GM12878 (cell line): ENCODE results near the gene OR2T11. TPM values are rescaled to one million over a fixed set of nuclear protein-coding genes. Genes with fewer than 3 reads are reported as not detected.
A peak's percentile ranks its signal among the peaks of the same experiment; 100 is the strongest.
"Not testable (repeated sequence)": the region's sequence is repeated elsewhere in the genome, so short reads cannot be mapped to it uniquely, and the experiment has no call there.

ENCODE experiments used
- ATAC-seq: fragments of 200-7000 bp; cut with Tn5 transposase; 3 replicates; pipeline ENCODE4 v1.9.1; 2020; ENCODE audit warnings: mild to moderate bottlenecking, moderate library complexity
- BruUV-seq: library from RNA; stranded (reverse); fragments of 400-500 nt; replicated peaks from 2 replicates; lab custom pipeline; 2021; lab: Mats Ljungman, UMichigan
- CTCF ChIA-PET: fragments of 300-600 bp; sonication (Branson Sonifier 250); formaldehyde crosslinking; extraction: SDS; loops from one replicate; lab custom pipeline; 2021; ENCODE audit warnings: inconsistent platforms; lab: Yijun Ruan, JAX
- POLR2A ChIA-PET: fragments of 350-600 bp; formaldehyde crosslinking; extraction: SDS; loops from one replicate; lab custom pipeline; 2021; ENCODE audit warnings: inconsistent platforms; lab: Charles Lee
- RAD21 ChIA-PET: fragments of 300-600 bp; sonication (Branson Sonifier 250); formaldehyde crosslinking; loops from one replicate; lab custom pipeline; 2023; ENCODE audit warnings: antibody characterized with exemption; ENCODE audit not compliant: unreplicated experiment; lab: Charles Lee
- SMC1A ChIA-PET: fragments of 300-600 bp; sonication (Branson Sonifier 250); formaldehyde crosslinking; loops from one replicate; lab custom pipeline; 2023; ENCODE audit not compliant: unreplicated experiment, uncharacterized antibody; lab: Charles Lee
- DNase-seq: peaks from one replicate; pipeline ENCODE4 v3.0.0-alpha.2; 2011; ENCODE audit warnings: low read depth, low spot score
- FAIRE-seq: peaks from 3 replicates; lab custom pipeline; 2011; peaks lifted over from hg19 to GRCh38; lab: Jason Lieb, UNC
- H2AFZ ChIP-seq: 2 replicates; pipeline ENCODE4 v1.6.0; 2011; ENCODE audit warnings: low read depth, low read length, control low read depth; ENCODE audit not compliant: control insufficient read depth
- H3K27ac ChIP-seq: 2 replicates; pipeline ENCODE4 v1.5.1; 2011; ENCODE audit warnings: control low read depth; ENCODE audit not compliant: control insufficient read depth, insufficient read depth
- H3K27me3 ChIP-seq, 2 experiments: replicated peaks in 1 of 2; 2 replicates each; pipeline versions ENCODE4 v1.6.0 to v1.6.1; 2011; ENCODE audit warnings: low read length in 1 of 2; ENCODE audit not compliant: control insufficient read depth in 2 of 2, insufficient read depth in 2 of 2
- H3K36me3 ChIP-seq, 2 experiments: 2 replicates each; pipeline ENCODE4 v1.5.1; 2011; ENCODE audit warnings: low read length in 1 of 2; ENCODE audit not compliant: control insufficient read depth in 2 of 2, insufficient read depth in 2 of 2
- H3K4me1 ChIP-seq: 2 replicates; pipeline ENCODE4 v1.6.1; 2011; ENCODE audit warnings: mild to moderate bottlenecking, low read length, moderate library complexity, mixed read lengths; ENCODE audit not compliant: control insufficient read depth, insufficient read depth
- H3K4me2 ChIP-seq: 2 replicates; pipeline ENCODE4 v1.6.0; 2011; ENCODE audit warnings: control low read depth; ENCODE audit not compliant: control insufficient read depth, insufficient read depth
- H3K4me3 ChIP-seq: fragments of 200-600 bp; sonication (generic); 2 replicates; pipeline ENCODE4 v1.5.1; 2016
- H3K79me2 ChIP-seq: 2 replicates; pipeline ENCODE4 v1.6.0; 2011; ENCODE audit warnings: low read length; ENCODE audit not compliant: control insufficient read depth, insufficient read depth
- H3K9ac ChIP-seq: 2 replicates; pipeline ENCODE4 v1.8.0; 2011; ENCODE audit warnings: low read length, control low read depth, mixed read lengths; ENCODE audit not compliant: control insufficient read depth, insufficient read depth
- H3K9me3 ChIP-seq: replicated peaks from 3 replicates; pipeline ENCODE4 v1.5.1; 2011; ENCODE audit warnings: mild to moderate bottlenecking, low read length; ENCODE audit not compliant: control insufficient read depth, insufficient read depth
- H4K20me1 ChIP-seq: 2 replicates; pipeline ENCODE4 v1.6.0; 2011; ENCODE audit not compliant: control insufficient read depth, insufficient read depth
- POLR2AphosphoS5 ChIP-seq: IDR thresholded peaks from 2 replicates; pipeline ENCODE4 v1.6.1; 2011; ENCODE audit warnings: mild to moderate bottlenecking, low read length, inconsistent platforms
- SMAD5 ChIP-seq: IDR thresholded peaks from 2 replicates; pipeline ENCODE4 v1.6.1; 2016; ENCODE audit warnings: antibody characterized with exemption, low read depth
- WGBS: methylation state at CpG from one replicate; pipeline ENCODE4 v1.1.6; 2016; ENCODE audit warnings: low lambda C conversion rate; ENCODE audit not compliant: insufficient replicate concordance, insufficient coverage; ENCODE audit errors: missing lambda C conversion rate; 5-methylcytosine and 5-hydroxymethylcytosine counted together
- in situ Hi-C: fragments of 300-500 bp; cut with MboI; formaldehyde crosslinking; loops from 9 replicates; pipeline ENCODE4 v1.14.3; 2018; ENCODE audit warnings: mixed read lengths
- intact Hi-C: fragments of 100-400 bp; cut with micrococcal nuclease; formaldehyde crosslinking; loops from one replicate; pipeline ENCODE4 v1.14.2; 2022; ENCODE audit not compliant: unreplicated experiment
- polyA plus RNA-seq, 11 experiments: library from polyadenylated mRNA; depleted of rRNA in 4 of 11; unstranded in 6 of 11; stranded (reverse) in 5 of 11; fragments of >200 nt; fragmentation: Nextera tagmentation in 4 of 11; fragmentation: Illumina TruSeq in 1 of 11; extraction: Ambion mirVana in 4 of 11; extraction: Trizol in 1 of 11; gene quantifications; 1 replicate in 1 of 11; 2 replicates in 10 of 11; pipeline versions ENCODE4 v1.2.1 to v1.2.3, GENCODE V29; 2011 to 2016; ENCODE audit warnings: inconsistent platforms in 2 of 11, missing spikeins in 2 of 11, low read depth in 1 of 11
- total RNA-seq, 4 experiments: library from RNA; depleted of rRNA in 3 of 4; stranded (reverse); fragments of >200 nt in 3 of 4; fragmentation: Illumina TruSeq in 1 of 4; extraction: Trizol in 1 of 4; gene quantifications; 2 replicates each; pipeline versions ENCODE4 v1.2.1 to v1.2.3, GENCODE V29; 2013 to 2021

The OR2T11 gene
- total and polyA plus RNA-seq, 10 of the 15 experiments (the other 5 are each of a cell fraction or from before 2014, with no cell fraction given): not detected

- SMC1A ChIA-PET: interaction anchor here (0.6 kb wide), 1 partner anchor 221 kb away, joined by 3 read pairs; no protein-coding TSS in a partner anchor
- Histone ChIP-seq H3K27ac (peak overlapping the region; percentile 81), H3K9ac (peak overlapping the region; percentile 56; the same call in 1 of the 2 replicates)
- H3K4me1 ChIP-seq, POLR2A ChIA-PET, DNase-seq, H3K27me3 ChIP-seq, in situ Hi-C loops, H3K36me3 ChIP-seq, H3K4me2 ChIP-seq, H3K4me3 ChIP-seq, RAD21 ChIA-PET, CTCF ChIA-PET, H3K79me2 ChIP-seq, H2AFZ ChIP-seq, H4K20me1 ChIP-seq, H3K9me3 ChIP-seq, intact Hi-C loops: not testable (repeated sequence)
- BruUV-seq: TSS peak; percentile 91
- WGBS: 8% methylated on average over 2 of the region's 5 CpGs
- ATAC-seq (peak; percentile 58), FAIRE-seq (peak; percentile 18)
- TF ChIP-seq SMAD5 (0 out of 2 replicates have a peak, but pooled peaks have one; percentile 36), POLR2AphosphoS5 (peak; percentile 54; the same call in 1 of the 2 replicates)
Observed at GRCh38 chr1:248641583-248641982, 6.7 kb upstream of the OR2T11 start.

GRCh38 chr1:248640906-248641305 is 6.0 kb upstream of the OR2T11 start:
- SMC1A ChIA-PET: interaction anchor here (0.6 kb wide), 1 partner anchor 220 kb away, joined by 3 read pairs; no protein-coding TSS in a partner anchor
- FAIRE-seq: peak; percentile 7

GRCh38 chr1:248639652-248640051 is 4.8 kb upstream of the OR2T11 start:
- H4K20me1 ChIP-seq, H3K27ac ChIP-seq, H3K79me2 ChIP-seq, BruUV-seq, H3K4me1 ChIP-seq, H3K36me3 ChIP-seq, H3K9me3 ChIP-seq, intact Hi-C loops, H2AFZ ChIP-seq, CTCF ChIA-PET, H3K4me3 ChIP-seq, DNase-seq, RAD21 ChIA-PET, H3K9ac ChIP-seq, SMC1A ChIA-PET, in situ Hi-C loops, H3K27me3 ChIP-seq, POLR2A ChIA-PET, H3K4me2 ChIP-seq: not testable (repeated sequence)
- ATAC-seq (peak; percentile 53), FAIRE-seq (peak; percentile 86)
- no CpG with 5 or more reads among the region's 5 CpGs for WGBS

More at GRCh38 chr1:248640906-248641305, 6.0 kb upstream of the OR2T11 start:
- BruUV-seq, CTCF ChIA-PET, H3K79me2 ChIP-seq, H3K9me3 ChIP-seq, H3K9ac ChIP-seq, in situ Hi-C loops, H4K20me1 ChIP-seq, H3K4me3 ChIP-seq, H3K36me3 ChIP-seq, H3K27ac ChIP-seq, DNase-seq, POLR2A ChIA-PET, RAD21 ChIA-PET, H3K4me1 ChIP-seq, intact Hi-C loops, H3K27me3 ChIP-seq, H3K4me2 ChIP-seq, H2AFZ ChIP-seq: not testable (repeated sequence)
- WGBS: no CpG with 5 or more reads among the region's 3 CpGs
- peak; percentile 49 for ATAC-seq

- H3K27ac ChIP-seq, DNase-seq, SMC1A ChIA-PET, FAIRE-seq, H2AFZ ChIP-seq, H3K4me1 ChIP-seq, H4K20me1 ChIP-seq, intact Hi-C loops, CTCF ChIA-PET, H3K36me3 ChIP-seq, H3K79me2 ChIP-seq, H3K9me3 ChIP-seq, H3K9ac ChIP-seq, RAD21 ChIA-PET, POLR2A ChIA-PET, ATAC-seq, BruUV-seq, H3K27me3 ChIP-seq, in situ Hi-C loops, H3K4me2 ChIP-seq, H3K4me3 ChIP-seq: not testable (repeated sequence)
- no CpG with 5 or more reads among the region's 5 CpGs for WGBS
Observed at GRCh38 chr1:248636612-248637011, 1.7 kb upstream of the OR2T11 start.
